ENCODE measurements around the gene EYA4.
"Not testable (repeated sequence)": the region's sequence is repeated elsewhere in the genome, so short reads cannot be mapped to it uniquely, and the experiment has no call there.

EYA4 gene

GRCh38 chr6:133392015-133392414, 150.9 kb downstream of the EYA4 start:
- TF ChIP-seq CTCF (IDR thresholded peaks at IDR 0.05; ENCODE audit: low read depth, low read length, missing control alignments) = no peak
- no peak overlapping the region for H3K4me3 ChIP-seq (ENCODE audit: low read depth, low read length)
- DNase-seq (ENCODE audit: low read depth) = no peak

GRCh38 chr6:133392641-133393040, 151.5 kb downstream of the EYA4 start:
- no peak for TF ChIP-seq CTCF (IDR thresholded peaks at IDR 0.05; ENCODE audit: low read depth, low read length, missing control alignments)
- no peak for DNase-seq (ENCODE audit: low read depth)
- H3K4me3 ChIP-seq (ENCODE audit: low read depth, low read length) = no peak overlapping the region

DNA sequence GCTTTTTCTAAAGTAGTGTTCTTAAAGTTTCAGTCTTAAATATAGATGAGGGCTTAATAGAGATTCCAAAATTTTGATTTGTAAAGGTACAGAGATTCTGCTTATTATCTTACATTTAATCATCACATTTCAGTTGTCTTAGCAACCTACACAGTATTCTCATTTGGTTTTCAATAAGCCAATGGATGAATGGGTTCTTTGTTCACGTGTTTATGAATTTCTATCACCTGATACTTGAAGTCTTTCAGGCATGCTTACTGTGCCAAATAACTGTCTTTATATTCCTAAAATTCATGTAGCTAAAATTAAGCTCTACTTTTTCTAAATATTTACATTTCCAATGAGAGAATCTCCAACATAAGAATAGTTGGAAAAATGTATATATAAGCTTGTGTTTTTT, 152.7 kb downstream of the EYA4 start:
- TF ChIP-seq CTCF (IDR thresholded peaks at IDR 0.05; ENCODE audit: low read depth, low read length, missing control alignments) = no peak
- DNase-seq (ENCODE audit: low read depth) = no peak
- no peak overlapping the region for H3K4me3 ChIP-seq (ENCODE audit: low read depth, low read length)

- DNase-seq (ENCODE audit: low read depth) = no peak
- H3K4me3 ChIP-seq (ENCODE audit: low read depth, low read length) = no peak overlapping the region
- no peak for TF ChIP-seq CTCF (IDR thresholded peaks at IDR 0.05; ENCODE audit: low read depth, low read length, missing control alignments)
These were observed 153.5 kb downstream of the EYA4 start for GRCh38 chr6:133394630-133395029.

- no peak for DNase-seq (ENCODE audit: low read depth)
- no peak overlapping the region for H3K4me3 ChIP-seq (ENCODE audit: low read depth, low read length)
- no peak for TF ChIP-seq CTCF (IDR thresholded peaks at IDR 0.05; ENCODE audit: low read depth, low read length, missing control alignments)
These were observed 155.3 kb downstream of the EYA4 start for GRCh38 chr6:133396233-133396983.

GRCh38 chr6:133396984-133397348, 155.8 kb downstream of the EYA4 start:
- H3K4me3 ChIP-seq (ENCODE audit: low read depth, low read length) = no peak overlapping the region
- no peak for DNase-seq (ENCODE audit: low read depth)
- no peak for TF ChIP-seq CTCF (IDR thresholded peaks at IDR 0.05; ENCODE audit: low read depth, low read length, missing control alignments)

DNA sequence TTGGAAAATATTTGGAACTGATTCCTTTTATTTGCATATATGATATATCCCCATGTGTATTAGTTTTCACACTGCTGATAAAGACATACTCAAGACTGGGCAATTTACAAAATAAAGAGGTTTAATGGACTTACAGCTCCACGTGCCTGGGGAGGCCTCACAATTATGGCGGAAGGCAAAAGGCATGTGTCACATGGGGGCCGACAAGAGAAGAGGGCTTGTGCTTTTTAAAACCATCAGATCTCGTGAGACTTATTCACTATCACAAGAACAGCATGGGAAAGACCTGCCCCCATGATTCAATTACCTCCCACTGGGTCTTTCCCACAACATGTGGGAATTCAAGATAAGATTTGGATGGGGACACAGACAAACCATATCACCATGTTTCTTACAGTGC, 156.4 kb downstream of the EYA4 start:
- H3K4me3 ChIP-seq (ENCODE audit: low read depth, low read length) = not testable (repeated sequence)

More for the DNA sequence above, 156.4 kb downstream of the EYA4 start:
- not testable (repeated sequence) for DNase-seq (ENCODE audit: low read depth)

All from GM12864 (cell line).